HepG2 (cell line): ENCODE measurements around the gene MYADML2. TPM values are rescaled to one million over a fixed set of nuclear protein-coding genes. Genes with fewer than 3 reads are reported as not detected.

Experiments
- ATAC-seq: fragments of 200-7000 bp; cut with Tn5 transposase; 3 replicates; pipeline ENCODE4 v1.9.1; 2020; ENCODE audit warnings: mild to moderate bottlenecking, moderate library complexity
- BruUV-seq: library from RNA; stranded (reverse); fragments of 400-500 nt; replicated peaks from 2 replicates; lab custom pipeline; 2021; lab: Mats Ljungman, UMichigan
- CTCF ChIA-PET: fragments of 300-600 bp; formaldehyde crosslinking; extraction: SDS; loops from one replicate; lab custom pipeline; 2021; ENCODE audit warnings: low total read pairs, inconsistent platforms, low intra/inter-chr PET ratio; lab: Yijun Ruan, JAX
- POLR2A ChIA-PET: fragments of 350-600 bp; sonication (Branson Sonifier 250); formaldehyde crosslinking; loops from one replicate; lab custom pipeline; 2020; ENCODE audit warnings: antibody characterized with exemption, inconsistent platforms; lab: Yijun Ruan, JAX
- DNase-seq: peaks from one replicate; pipeline ENCODE4 v3.0.0-alpha.2; 2015; ENCODE audit warnings: low spot score
- FAIRE-seq: peaks from 3 replicates; lab custom pipeline; 2011; peaks lifted over from hg19 to GRCh38; lab: Jason Lieb, UNC
- H2AFZ ChIP-seq: one replicate; pipeline ENCODE4 v1.6.1; 2011; ENCODE audit warnings: low read length, inconsistent platforms
- H3K27ac ChIP-seq: fragments of 300-600 bp; 3 replicates; pipeline ENCODE4 v1.8.0; 2011; ENCODE audit warnings: mixed run types, mild to moderate bottlenecking, mixed read lengths, low read length, inconsistent platforms; ENCODE audit not compliant: insufficient read depth; ENCODE audit errors: extremely low read length
- H3K27me3 ChIP-seq, 2 experiments: fragments of 200-600 bp in 1 of 2; 2 replicates in 1 of 2; 3 replicates in 1 of 2; pipeline versions ENCODE4 v1.6.0 to v1.8.0; 2011; ENCODE audit warnings: low read length in 2 of 2, mild to moderate bottlenecking in 2 of 2, moderate library complexity in 2 of 2, inconsistent platforms in 1 of 2; ENCODE audit not compliant: insufficient read depth in 2 of 2, control insufficient read depth in 1 of 2
- H3K36me3 ChIP-seq, 2 experiments: fragments of 200-600 bp in 1 of 2; replicated peaks in 1 of 2; 2 replicates in 1 of 2; 3 replicates in 1 of 2; pipeline versions ENCODE4 v1.5.1 to v1.8.0; 2011; ENCODE audit warnings: low read length in 2 of 2, inconsistent platforms in 1 of 2; ENCODE audit not compliant: insufficient read depth in 2 of 2, control insufficient read depth in 1 of 2
- H3K4me1 ChIP-seq: 2 replicates; pipeline ENCODE4 v1.5.1; 2012; ENCODE audit warnings: low read length, inconsistent platforms; ENCODE audit not compliant: insufficient read depth
- H3K4me2 ChIP-seq: 2 replicates; pipeline ENCODE4 v1.6.0; 2011; ENCODE audit warnings: low read depth, low read length, inconsistent platforms
- H3K4me3 ChIP-seq, 3 experiments: fragments of 200-600 bp in 1 of 3; sonication (generic), shearing (Covaris generic) in 1 of 3; replicated peaks in 1 of 3; 2 replicates each; pipeline ENCODE4 v1.5.1; 2011 to 2016; ENCODE audit warnings: low read length in 3 of 3, inconsistent platforms in 2 of 3, low read depth in 2 of 3, mild to moderate bottlenecking in 2 of 3, control low read depth in 1 of 3, mixed read lengths in 1 of 3; ENCODE audit not compliant: insufficient read depth in 1 of 3
- H3K79me2 ChIP-seq: one replicate; pipeline ENCODE4 v1.6.1; 2011; ENCODE audit warnings: low read length, inconsistent platforms; ENCODE audit not compliant: insufficient read depth
- H3K9ac ChIP-seq: 2 replicates; pipeline ENCODE4 v1.6.0; 2011; ENCODE audit warnings: mild to moderate bottlenecking, low read depth, low read length, inconsistent platforms; ENCODE audit not compliant: insufficient read depth
- H3K9me3 ChIP-seq: 2 replicates; pipeline ENCODE4 v1.5.1; 2012; ENCODE audit warnings: mild to moderate bottlenecking, low read length
- H4K20me1 ChIP-seq: 2 replicates; pipeline ENCODE4 v1.6.0; 2011; ENCODE audit warnings: inconsistent platforms, mild to moderate bottlenecking, low read length, moderate library complexity; ENCODE audit not compliant: insufficient read depth
- HES4 ChIP-seq: sonication (generic); formaldehyde crosslinking; IDR thresholded peaks from 2 replicates; pipeline ENCODE4 v1.9.0; 2021; ENCODE audit warnings: mild to moderate bottlenecking, missing genetic modification reagents, borderline replicate concordance
- HNF4G ChIP-seq, 2 experiments: sonication (generic) in 1 of 2; formaldehyde crosslinking in 1 of 2; IDR thresholded peaks; 2 replicates each; pipeline versions ENCODE4 v1.4.0 to v1.6.1; 2011 to 2020; ENCODE audit warnings: borderline replicate concordance in 2 of 2, low read depth in 2 of 2, mild to moderate bottlenecking in 2 of 2, low read length in 1 of 2, missing genetic modification reagents in 1 of 2, moderate library complexity in 1 of 2
- HOXA5 ChIP-seq: sonication (generic); formaldehyde crosslinking; IDR thresholded peaks from 2 replicates; pipeline ENCODE4 v1.4.0; 2020; ENCODE audit warnings: missing genetic modification reagents
- ISL2 ChIP-seq: sonication (generic); formaldehyde crosslinking; IDR thresholded peaks from 2 replicates; pipeline ENCODE4 v1.5.0; 2020; ENCODE audit warnings: missing genetic modification reagents
- KLF15 ChIP-seq: sonication (generic); formaldehyde crosslinking; IDR thresholded peaks from 2 replicates; pipeline ENCODE4 v1.8.1; 2023; ENCODE audit warnings: borderline replicate concordance, mild to moderate bottlenecking, inconsistent platforms, missing genetic modification reagents, mixed read lengths
- NR2F6 ChIP-seq, 2 experiments: IDR thresholded peaks; 2 replicates each; pipeline ENCODE4 v1.6.1; 2016; ENCODE audit warnings: antibody characterized with exemption in 1 of 2, mild to moderate bottlenecking in 1 of 2
- POLR2A ChIP-seq, 2 experiments: IDR thresholded peaks; 2 replicates each; pipeline ENCODE4 v1.6.1; 2011; ENCODE audit warnings: low read depth in 2 of 2, low read length in 2 of 2, mild to moderate bottlenecking in 1 of 2, moderate library complexity in 1 of 2; ENCODE audit not compliant: insufficient read depth in 1 of 2
- RBFOX2 ChIP-seq: fragments of 200-400 bp; formaldehyde crosslinking; IDR thresholded peaks from 2 replicates; pipeline ENCODE4 v1.6.1; 2017; ENCODE audit warnings: low read depth, mild to moderate bottlenecking, low read length
- RBM22 ChIP-seq: fragments of 200-400 bp; formaldehyde crosslinking; optimal IDR thresholded peaks from 2 replicates; pipeline ENCODE3; 2017; ENCODE audit warnings: mild to moderate bottlenecking, low read length, moderate library complexity
- RBM39 ChIP-seq: fragments of 200-400 bp; formaldehyde crosslinking; IDR thresholded peaks from one replicate; pipeline ENCODE4 v1.6.1; 2018; ENCODE audit warnings: antibody characterized with exemption, mild to moderate bottlenecking, low read depth, low read length; ENCODE audit not compliant: poor library complexity, severe bottlenecking
- ZNF335 ChIP-seq: sonication (generic); formaldehyde crosslinking; IDR thresholded peaks from 2 replicates; pipeline ENCODE4 v1.4.0; 2020; ENCODE audit warnings: missing genetic modification reagents
- WGBS: methylation state at CpG from one replicate; pipeline ENCODE4 v1.1.6; 2017; ENCODE audit warnings: low lambda C conversion rate; 5-methylcytosine and 5-hydroxymethylcytosine counted together
- in situ Hi-C: cut with HindIII; loops from 2 replicates; pipeline ENCODE4 v1.10.0; 2017; ENCODE audit warnings: low pct_unique_long_range_greater_than_20kb; ENCODE audit not compliant: extremely low pct_ligation_motif_present
- intact Hi-C: fragments of 100-400 bp; cut with micrococcal nuclease; formaldehyde crosslinking; loops from one replicate; pipeline ENCODE4 v1.10.0; 2022; ENCODE audit not compliant: unreplicated experiment
- polyA plus RNA-seq, 8 experiments: library from polyadenylated mRNA; depleted of rRNA in 3 of 8; stranded (reverse) in 7 of 8; unstranded in 1 of 8; fragments of >200 nt; fragmentation: Illumina TruSeq in 4 of 8; extraction: Trizol in 4 of 8; gene quantifications; 2 replicates each; pipeline versions ENCODE4 v1.2.1 to v1.2.3, GENCODE V29; 2011 to 2016; ENCODE audit warnings: low read depth in 4 of 8, missing spikeins in 1 of 8, mixed read lengths in 1 of 8; ENCODE audit not compliant: insufficient read depth in 1 of 8
- total RNA-seq, 5 experiments: library from RNA; depleted of rRNA; stranded (reverse); fragments of >200 nt; fragmentation: Illumina TruSeq; extraction: Trizol; gene quantifications; 2 replicates each; pipeline ENCODE4 v1.2.3, GENCODE V29; 2016; ENCODE audit warnings: low read depth in 1 of 5
- TF ChIP-seq, protein P1 (sequence below): fragments of 450-650 bp; IDR thresholded peaks from 2 replicates; pipeline ENCODE4 v1.6.1; 2016

The MYADML2 gene
- total and polyA plus RNA-seq, 2 of the 13 experiments (the other 11 are each of a cell fraction or from before 2014, with no cell fraction given) = not detected

DNA sequence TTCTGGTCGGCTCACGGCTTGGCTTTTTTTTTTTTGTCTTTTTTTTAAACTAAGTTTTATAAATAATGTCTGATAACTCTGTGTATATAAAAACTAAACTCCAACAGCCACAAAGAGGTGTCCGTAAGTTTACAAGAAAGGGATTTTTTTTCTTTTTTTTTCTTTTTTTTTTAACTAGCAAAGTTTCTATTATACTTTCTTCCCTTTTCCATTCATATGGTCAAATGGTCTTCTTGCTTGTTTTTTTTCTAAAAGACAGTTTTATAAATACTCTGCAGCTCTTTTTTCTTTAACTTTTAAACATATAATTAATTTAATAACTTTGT, 25.5 kb downstream of the MYADML2 start:
- peaks cover 50% of the 10 kb centered on the region for H3K4me1 ChIP-seq
- intact Hi-C loops (no loop called here), in situ Hi-C loops (no loop called here)
- H3K27me3 ChIP-seq = no peaks in the 10 kb centered on the region
- BruUV-seq = TSS peak; percentile 9
- no peak overlapping the region for H2AFZ ChIP-seq
- WGBS = 96% methylated on average over 3 of the region's 3 CpGs
- CTCF ChIA-PET = no interaction called here
- FAIRE-seq = no peak
- H3K36me3 ChIP-seq = peaks cover 21 to 29% of the 10 kb centered on the region in 2 experiments
- H3K27ac ChIP-seq = no peak overlapping the region
- POLR2A ChIA-PET = interaction anchor here (1.3 kb wide), 1 partner anchor 101 kb away, joined by 3 read pairs; the partner anchor contains the start of gene CENPX
- peaks cover 28% of the 10 kb centered on the region for H4K20me1 ChIP-seq
- no peak overlapping the region for H3K4me2 ChIP-seq
- no peak for DNase-seq
- TF ChIP-seq, protein P1, sequence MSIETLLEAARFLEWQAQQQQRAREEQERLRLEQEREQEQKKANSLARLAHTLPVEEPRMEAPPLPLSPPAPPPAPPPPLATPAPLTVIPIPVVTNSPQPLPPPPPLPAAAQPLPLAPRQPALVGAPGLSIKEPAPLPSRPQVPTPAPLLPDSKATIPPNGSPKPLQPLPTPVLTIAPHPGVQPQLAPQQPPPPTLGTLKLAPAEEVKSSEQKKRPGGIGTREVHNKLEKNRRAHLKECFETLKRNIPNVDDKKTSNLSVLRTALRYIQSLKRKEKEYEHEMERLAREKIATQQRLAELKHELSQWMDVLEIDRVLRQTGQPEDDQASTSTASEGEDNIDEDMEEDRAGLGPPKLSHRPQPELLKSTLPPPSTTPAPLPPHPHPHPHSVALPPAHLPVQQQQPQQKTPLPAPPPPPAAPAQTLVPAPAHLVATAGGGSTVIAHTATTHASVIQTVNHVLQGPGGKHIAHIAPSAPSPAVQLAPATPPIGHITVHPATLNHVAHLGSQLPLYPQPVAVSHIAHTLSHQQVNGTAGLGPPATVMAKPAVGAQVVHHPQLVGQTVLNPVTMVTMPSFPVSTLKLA = no peak
- H3K4me3 ChIP-seq = no peak overlapping the region
- H3K9ac ChIP-seq = no peak overlapping the region
- no peaks in the 10 kb centered on the region for H3K9me3 ChIP-seq
- H3K79me2 ChIP-seq = peaks cover 74% of the 10 kb centered on the region
- no peak for ATAC-seq

GRCh38 chr17:81920612-81921536, 26.2 kb downstream of the MYADML2 start:
- DNase-seq (no peak), FAIRE-seq (peak; percentile 53), ATAC-seq (no peak)
- Histone ChIP-seq H2AFZ (no peak overlapping the region), H3K9ac (no peak overlapping the region), H3K27me3 (no peaks in the 10 kb centered on the region), H3K9me3 (no peaks in the 10 kb centered on the region), H3K36me3 (peaks cover 21 to 31% of the 10 kb centered on the region in 2 experiments), H3K4me2 (no peak overlapping the region), H4K20me1 (peaks cover 22% of the 10 kb centered on the region), H3K79me2 (peaks cover 72% of the 10 kb centered on the region), H3K4me1 (peaks cover 51% of the 10 kb centered on the region), H3K27ac (no peak overlapping the region), H3K4me3 (no peak overlapping the region)
- ChIA-PET CTCF (no interaction called here), POLR2A (interaction anchor here (1.3 kb wide), 1 partner anchor 101 kb away, joined by 3 read pairs; the partner anchor contains the start of gene CENPX)
- WGBS = 96% methylated on average over 33 of the region's 33 CpGs
- intact Hi-C loops = no loop called here
- no TSS peak for BruUV-seq
- in situ Hi-C loops = no loop called here
- TF ChIP-seq RBM39 (peak; percentile 41), HNF4G (IDR thresholded peaks at IDR 0.05; ENCODE audit: borderline replicate concordance, low read depth, low read length) (peak; percentile 26; the same call in 1 of the 2 replicates), HNF4G (CRISPR knock-in tag; IDR thresholded peaks at IDR 0.05; ENCODE audit: borderline replicate concordance, low read depth) (no peak), POLR2A (IDR thresholded peaks at IDR 0.05; ENCODE audit: insufficient read depth in 1 of 2, low read depth in 2 of 2, low read length in 2 of 2) (peak in 1 of 2 experiments; percentile 20; a peak in 1 of 4 replicates), KLF15 (CRISPR knock-in tag) (no peak), NR2F6 (IDR thresholded peaks at IDR 0.05) (peak; percentile 63; the same call in 1 of the 2 replicates), NR2F6 (CRISPR knock-in tag; IDR thresholded peaks at IDR 0.05) (no peak), HES4 (CRISPR knock-in tag) (no peak), ISL2 (no peak), ZNF335 (CRISPR knock-in tag) (no peak), RBM22 (peak; percentile 54), HOXA5 (no peak), RBFOX2 (peak; percentile 61)
